SU-DHL-6 (cell line): ENCODE measurements around the gene ATOH7.

Experiments
- CTCF ChIP-seq: fragments of 200-600 bp; sonication (generic); IDR thresholded peaks from one replicate; pipeline ENCODE4 v1.5.1; 2017; ENCODE audit warnings: antibody characterized with exemption, mild to moderate bottlenecking, low read length, moderate library complexity; ENCODE audit not compliant: insufficient read depth, poor library complexity, severe bottlenecking
- EZH2phosphoT487 ChIP-seq: fragments of 200-600 bp; sonication (generic), shearing (Covaris generic); conservative IDR thresholded peaks from 2 replicates; pipeline ENCODE4 v1.6.1; 2018; ENCODE audit warnings: mild to moderate bottlenecking, antibody characterized with exemption, low read length, moderate library complexity, mixed read lengths

GRCh38 chr10:68184546-68184945 is 47.4 kb downstream of the ATOH7 start:
- TF ChIP-seq CTCF (no peak), EZH2phosphoT487 (no peak)
